Vagina (tissue), 2 donors: ENCODE data around the gene ZNF407.

ENCODE experiments used
- POLR2A ChIP-seq, 2 donors: fragments of 450-650 bp; IDR thresholded peaks; one replicate each; pipeline ENCODE4 v1.6.1; 2017; ENCODE audit warnings: antibody characterized with exemption in 2 of 2, mild to moderate bottlenecking in 2 of 2, moderate library complexity in 2 of 2
- POLR2AphosphoS5 ChIP-seq, 2 donors: sonication (generic); formaldehyde crosslinking; IDR thresholded peaks; one replicate each; pipeline ENCODE4 v1.9.0; 2017; ENCODE audit warnings: antibody characterized with exemption in 2 of 2, mild to moderate bottlenecking in 2 of 2, low read depth in 1 of 2; ENCODE audit not compliant: insufficient read depth in 1 of 2
- TF ChIP-seq, protein P1 (sequence below), 3 experiments: fragments of 450-650 bp in 2 of 3; fragments of 200-600 bp in 1 of 3; sonication (generic) in 1 of 3; IDR thresholded peaks; one replicate each; pipeline ENCODE4 v1.5.1; 2017 to 2019; ENCODE audit warnings: antibody characterized with exemption in 3 of 3, mild to moderate bottlenecking in 2 of 3, moderate library complexity in 2 of 3

DNA sequence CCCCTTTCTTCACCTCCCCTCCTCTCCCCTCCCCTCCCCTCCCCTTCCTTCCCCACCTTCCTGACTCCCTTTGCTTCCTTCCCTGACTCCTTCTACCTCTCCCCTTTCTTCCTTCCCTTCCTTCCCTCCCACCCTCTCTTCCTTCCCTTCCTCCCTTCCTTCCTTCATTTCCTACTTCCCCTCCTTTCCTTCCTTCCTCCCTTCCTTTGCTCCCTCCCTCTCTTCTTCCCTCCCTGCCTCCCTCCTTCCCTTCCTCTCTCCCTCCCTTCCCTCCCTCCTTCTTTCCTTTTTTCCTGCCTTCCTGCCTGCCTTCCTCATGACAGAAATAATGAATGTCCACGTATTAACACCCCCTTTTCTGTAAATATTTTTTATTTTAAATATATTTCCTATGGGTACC is 260.2 kb downstream of the ZNF407 start:
- TF ChIP-seq POLR2AphosphoS5 (IDR thresholded peaks at IDR 0.05; ENCODE audit: insufficient read depth in 1 of 2, low read depth in 1 of 2) (no peak), POLR2A (IDR thresholded peaks at IDR 0.05) (no peak)
- TF ChIP-seq, protein P1, sequence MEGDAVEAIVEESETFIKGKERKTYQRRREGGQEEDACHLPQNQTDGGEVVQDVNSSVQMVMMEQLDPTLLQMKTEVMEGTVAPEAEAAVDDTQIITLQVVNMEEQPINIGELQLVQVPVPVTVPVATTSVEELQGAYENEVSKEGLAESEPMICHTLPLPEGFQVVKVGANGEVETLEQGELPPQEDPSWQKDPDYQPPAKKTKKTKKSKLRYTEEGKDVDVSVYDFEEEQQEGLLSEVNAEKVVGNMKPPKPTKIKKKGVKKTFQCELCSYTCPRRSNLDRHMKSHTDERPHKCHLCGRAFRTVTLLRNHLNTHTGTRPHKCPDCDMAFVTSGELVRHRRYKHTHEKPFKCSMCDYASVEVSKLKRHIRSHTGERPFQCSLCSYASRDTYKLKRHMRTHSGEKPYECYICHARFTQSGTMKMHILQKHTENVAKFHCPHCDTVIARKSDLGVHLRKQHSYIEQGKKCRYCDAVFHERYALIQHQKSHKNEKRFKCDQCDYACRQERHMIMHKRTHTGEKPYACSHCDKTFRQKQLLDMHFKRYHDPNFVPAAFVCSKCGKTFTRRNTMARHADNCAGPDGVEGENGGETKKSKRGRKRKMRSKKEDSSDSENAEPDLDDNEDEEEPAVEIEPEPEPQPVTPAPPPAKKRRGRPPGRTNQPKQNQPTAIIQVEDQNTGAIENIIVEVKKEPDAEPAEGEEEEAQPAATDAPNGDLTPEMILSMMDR (IDR thresholded peaks at IDR 0.05), result no peak
